AG04450 (cell line): Measurements from ENCODE around the gene HSPG2. TPM values are rescaled to one million over a fixed set of nuclear protein-coding genes. Genes with fewer than 3 reads are reported as not detected.
A peak's percentile ranks its signal among the peaks of the same experiment; 100 is the strongest.

Experiments
- CTCF ChIA-PET: fragments of 300-600, 350-600 bp; formaldehyde crosslinking; extraction: SDS; loops from one replicate; lab custom pipeline; 2022; ENCODE audit warnings: antibody characterized with exemption, inconsistent platforms; lab: Charles Lee
- POLR2A ChIA-PET: fragments of 350-600 bp; formaldehyde crosslinking; extraction: SDS; loops from one replicate; lab custom pipeline; 2021; ENCODE audit warnings: antibody characterized with exemption, inconsistent platforms; lab: Yijun Ruan, JAX
- DNase-seq: peaks from one replicate; pipeline ENCODE4 v3.0.0-alpha.2; 2011; ENCODE audit warnings: low read depth, low spot score
- H3K27ac ChIP-seq: one replicate; pipeline ENCODE4 v1.5.1; 2012; ENCODE audit warnings: low read depth, low read length, control low read depth
- H3K27me3 ChIP-seq: one replicate; pipeline ENCODE4 v1.6.0; 2012; ENCODE audit warnings: low read length; ENCODE audit not compliant: control insufficient read depth, insufficient read depth
- H3K4me3 ChIP-seq: 2 replicates; pipeline ENCODE4 v1.5.1; 2011; ENCODE audit warnings: mild to moderate bottlenecking, low read depth, low read length, control low read depth
- H3K9me3 ChIP-seq: 2 replicates; pipeline ENCODE4 v1.5.1; 2012; ENCODE audit warnings: low read length; ENCODE audit not compliant: control insufficient read depth, insufficient read depth
- polyA plus RNA-seq: library from polyadenylated mRNA; depleted of rRNA; stranded (reverse); fragments of >200 nt; gene quantifications from 2 replicates; pipeline ENCODE4 v1.2.3, GENCODE V29; 2011
- TF ChIP-seq, protein P1 (sequence below): IDR thresholded peaks from 2 replicates; pipeline ENCODE4 v1.5.1; 2011; ENCODE audit warnings: low read depth, low read length, control low read depth, inconsistent platforms

HSPG2 gene
- polyA plus RNA-seq, 1 experiment: 9.7 TPM

DNA sequence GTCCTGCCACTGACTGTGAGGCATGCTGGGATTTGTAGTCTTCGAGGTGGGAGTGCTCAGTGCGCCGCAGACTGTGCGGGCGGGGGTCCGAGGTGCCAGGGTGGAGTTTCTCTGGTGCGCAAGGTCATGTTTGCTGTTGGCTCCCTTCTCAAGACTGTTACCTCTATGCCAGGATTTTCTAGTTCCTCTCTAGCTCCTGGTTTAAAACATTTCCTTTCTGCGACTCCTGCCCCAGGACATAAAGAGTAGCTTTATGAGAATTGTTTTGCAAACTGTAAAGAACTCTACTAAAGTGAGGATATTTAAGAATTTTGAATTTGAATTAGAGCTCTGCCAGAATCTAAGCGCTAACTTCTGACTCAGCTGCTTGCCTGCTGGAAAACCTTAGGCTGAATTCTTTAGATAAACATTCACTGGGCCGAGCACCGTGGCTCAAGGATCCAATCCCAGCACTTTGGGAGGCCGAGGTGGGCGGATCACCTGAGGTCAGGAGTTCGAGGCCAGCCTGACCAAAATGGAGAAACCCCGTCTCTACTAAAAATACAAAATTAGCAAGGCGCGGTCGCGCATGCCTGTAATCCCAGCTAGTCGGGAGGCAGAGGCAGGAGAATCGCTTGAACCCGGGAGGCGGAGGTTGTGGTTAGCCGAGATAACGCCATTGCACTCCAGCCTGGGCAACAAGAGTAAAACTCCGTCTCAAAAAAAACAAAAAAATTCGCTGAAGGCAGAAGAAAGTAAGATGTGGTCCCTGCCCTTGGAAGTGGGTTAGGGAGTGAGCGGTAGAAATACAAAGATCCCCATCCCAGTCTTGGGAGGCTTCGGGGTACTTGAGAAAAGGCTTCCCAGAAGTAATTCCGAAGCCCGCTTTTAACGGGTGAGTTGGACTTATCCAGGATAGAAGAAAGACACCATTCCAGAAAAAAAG lies 153.2 kb downstream of the HSPG2 start:
- Histone ChIP-seq H3K4me3 (peak overlapping the region; percentile 95), H3K27ac (peak overlapping the region; percentile 100), H3K27me3 (no peaks in the 10 kb centered on the region), H3K9me3 (no peaks in the 10 kb centered on the region; the same call in 1 of the 2 replicates)
- POLR2A ChIA-PET: interaction anchor here (0.7 kb wide), 2 partner anchors 35 to 147 kb away, joined by 3 read pairs; no protein-coding TSS in a partner anchor
- DNase-seq: peak; percentile 55
- TF ChIP-seq, protein P1, sequence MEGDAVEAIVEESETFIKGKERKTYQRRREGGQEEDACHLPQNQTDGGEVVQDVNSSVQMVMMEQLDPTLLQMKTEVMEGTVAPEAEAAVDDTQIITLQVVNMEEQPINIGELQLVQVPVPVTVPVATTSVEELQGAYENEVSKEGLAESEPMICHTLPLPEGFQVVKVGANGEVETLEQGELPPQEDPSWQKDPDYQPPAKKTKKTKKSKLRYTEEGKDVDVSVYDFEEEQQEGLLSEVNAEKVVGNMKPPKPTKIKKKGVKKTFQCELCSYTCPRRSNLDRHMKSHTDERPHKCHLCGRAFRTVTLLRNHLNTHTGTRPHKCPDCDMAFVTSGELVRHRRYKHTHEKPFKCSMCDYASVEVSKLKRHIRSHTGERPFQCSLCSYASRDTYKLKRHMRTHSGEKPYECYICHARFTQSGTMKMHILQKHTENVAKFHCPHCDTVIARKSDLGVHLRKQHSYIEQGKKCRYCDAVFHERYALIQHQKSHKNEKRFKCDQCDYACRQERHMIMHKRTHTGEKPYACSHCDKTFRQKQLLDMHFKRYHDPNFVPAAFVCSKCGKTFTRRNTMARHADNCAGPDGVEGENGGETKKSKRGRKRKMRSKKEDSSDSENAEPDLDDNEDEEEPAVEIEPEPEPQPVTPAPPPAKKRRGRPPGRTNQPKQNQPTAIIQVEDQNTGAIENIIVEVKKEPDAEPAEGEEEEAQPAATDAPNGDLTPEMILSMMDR: no peak
- CTCF ChIA-PET: no interaction called here

DNA sequence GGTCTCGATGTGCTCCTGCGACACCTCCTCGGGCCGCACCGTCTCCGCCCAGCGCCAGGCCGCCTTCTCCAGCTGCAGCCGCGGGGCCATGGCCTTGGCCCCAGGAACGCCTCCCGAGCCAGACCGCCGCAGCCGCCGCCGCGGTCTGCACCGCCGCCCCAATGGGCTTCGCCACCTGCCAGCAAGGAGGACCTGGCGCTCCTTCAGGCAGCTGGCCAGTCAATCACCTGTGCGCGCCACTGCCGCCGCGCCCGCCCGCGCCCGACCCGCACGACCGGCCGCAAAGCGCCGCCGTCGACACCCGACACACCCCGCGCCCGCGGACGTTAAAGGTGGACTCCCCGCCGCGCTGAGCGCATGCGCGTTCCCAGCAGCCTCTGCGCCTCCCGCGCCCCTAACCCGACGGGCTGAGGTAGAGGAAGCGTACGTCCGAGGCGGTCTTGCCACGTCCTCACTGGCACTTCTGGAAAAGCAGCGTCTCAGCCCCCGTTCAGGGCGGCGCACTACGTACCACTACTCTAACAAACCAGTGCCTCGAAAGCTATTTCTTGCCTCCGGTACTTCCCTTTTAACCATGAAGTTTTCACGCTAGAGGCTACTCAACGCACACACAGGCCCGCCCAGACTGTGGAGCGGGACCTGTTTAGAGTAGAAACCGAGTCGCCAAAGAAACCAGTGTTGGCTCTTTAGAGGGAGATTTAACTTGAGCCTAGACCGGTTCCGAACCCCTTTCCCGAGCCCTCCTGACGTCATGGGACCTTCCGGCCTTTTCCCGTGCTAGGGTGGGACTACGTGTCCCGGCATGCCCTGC lies 154.0 kb downstream of the HSPG2 start, which contains the start of gene USP48:
USP48 (minus strand) TSS at position 282 of the 811 bp plus-strand sequence; CDS start at position 90, 192 bp downstream.
- Histone ChIP-seq H3K9me3 (no peaks in the 10 kb centered on the region; the same call in 1 of the 2 replicates), H3K27ac (peak within 1 kb of the TSS; percentile 100), H3K4me3 (peak within 1 kb of the TSS; percentile 95), H3K27me3 (no peaks in the 10 kb centered on the region)
- peak; percentile 94 for DNase-seq
- ChIA-PET POLR2A (interaction anchor here (0.6 to 2.3 kb wide), 5 partner anchors 17 to 1561 kb away, joined by 3 to 5 read pairs (median 5); partner anchors contain the start of gene HNRNPR), CTCF (interaction anchor here (1.6 kb wide), 1 partner anchor 80 kb away, joined by 7 read pairs; no protein-coding TSS in a partner anchor)
- TF ChIP-seq, protein P1: no peak

DNA sequence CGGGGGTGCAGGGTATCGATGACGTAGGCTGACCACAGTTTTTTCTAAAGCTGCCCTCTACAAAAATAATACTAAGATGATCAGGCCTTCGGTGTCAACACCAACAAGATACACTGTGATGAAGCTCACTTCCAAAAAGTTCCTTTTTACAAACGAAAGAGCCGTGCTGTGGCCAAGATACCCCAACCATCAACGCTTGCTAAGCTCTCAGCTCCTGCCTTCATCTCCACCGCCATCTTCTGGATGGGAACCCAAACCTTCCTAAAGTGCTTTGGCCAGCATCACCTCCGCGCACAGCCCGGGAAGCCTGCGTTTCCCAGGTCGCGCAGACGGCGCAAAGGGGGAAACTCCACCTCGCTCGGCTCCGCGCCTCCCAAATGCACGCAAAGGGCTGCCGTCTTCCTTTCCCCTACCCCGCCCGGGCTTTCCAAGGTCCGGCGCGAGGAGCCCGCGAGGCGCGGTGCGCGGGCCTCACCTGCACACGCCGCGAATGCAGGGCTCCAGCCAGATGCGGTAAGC lies 154.7 kb downstream of the HSPG2 start:
- CTCF ChIA-PET: interaction anchor here (0.6 to 1.6 kb wide), 2 partner anchors 59 to 79 kb away, joined by 3 to 7 read pairs; no protein-coding TSS in a partner anchor
- Histone ChIP-seq H3K9me3 (no peaks in the 10 kb centered on the region; the same call in 1 of the 2 replicates), H3K27me3 (no peaks in the 10 kb centered on the region), H3K27ac (peak overlapping the region; percentile 80), H3K4me3 (peak overlapping the region; percentile 95)
- no peak for DNase-seq
- TF ChIP-seq, protein P1: peak; percentile 47
- POLR2A ChIA-PET: interaction anchor here (0.6 to 2.3 kb wide), 4 partner anchors 17 to 1562 kb away, joined by 3 to 5 read pairs (median 5); partner anchors contain the start of gene HNRNPR

DNA sequence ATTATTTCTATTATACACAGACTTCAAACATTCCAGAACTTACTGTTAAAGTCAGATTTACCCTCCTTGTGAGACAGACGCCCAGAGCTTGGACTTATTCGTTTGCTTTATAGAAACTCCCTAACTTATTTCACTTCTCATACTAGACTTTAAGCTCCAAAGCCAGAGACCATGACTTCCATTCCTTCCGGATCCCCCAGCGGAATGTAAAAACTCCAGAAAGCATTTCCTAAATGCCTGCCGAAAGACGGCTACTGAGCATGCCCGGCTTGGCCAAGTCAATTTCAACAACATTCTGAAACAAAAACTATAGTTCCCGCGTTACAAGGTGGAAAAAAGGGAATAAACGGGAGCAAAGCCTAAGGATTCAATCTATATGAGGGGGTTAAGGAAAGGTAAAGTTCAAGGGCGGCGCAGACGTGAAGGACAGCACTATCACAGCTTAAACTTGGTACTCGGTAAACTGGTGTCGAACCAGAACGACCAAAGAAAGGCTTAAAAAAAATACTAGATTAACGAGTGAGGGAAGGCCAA lies 155.2 kb downstream of the HSPG2 start:
- no peak for DNase-seq
- TF ChIP-seq, protein P1: no peak
- POLR2A ChIA-PET: interaction anchor here (2.3 kb wide), 1 partner anchor 17 kb away, joined by 5 read pairs; no protein-coding TSS in a partner anchor
- Histone ChIP-seq H3K27me3 (no peaks in the 10 kb centered on the region), H3K4me3 (peak overlapping the region; percentile 95), H3K27ac (peak overlapping the region; percentile 80), H3K9me3 (no peaks in the 10 kb centered on the region; the same call in 1 of the 2 replicates)
- CTCF ChIA-PET: interaction anchor here (0.6 to 1.6 kb wide), 4 partner anchors 12 to 78 kb away, joined by 3 to 7 read pairs (median 4); no protein-coding TSS in a partner anchor
